HG02943 (cell line): ENCODE results near the gene BRD2.
"Not testable (repeated sequence)": the region's sequence is repeated elsewhere in the genome, so short reads cannot be mapped to it uniquely, and the experiment has no call there.

Experiments used
- ATAC-seq: cut with Tn5 transposase; IDR thresholded peaks from one replicate; pipeline ENCODE4 v1.9.1; 2021; ENCODE audit warnings: mild to moderate bottlenecking, low read depth, moderate library complexity; ENCODE audit not compliant: unreplicated experiment

The BRD2 gene

DNA sequence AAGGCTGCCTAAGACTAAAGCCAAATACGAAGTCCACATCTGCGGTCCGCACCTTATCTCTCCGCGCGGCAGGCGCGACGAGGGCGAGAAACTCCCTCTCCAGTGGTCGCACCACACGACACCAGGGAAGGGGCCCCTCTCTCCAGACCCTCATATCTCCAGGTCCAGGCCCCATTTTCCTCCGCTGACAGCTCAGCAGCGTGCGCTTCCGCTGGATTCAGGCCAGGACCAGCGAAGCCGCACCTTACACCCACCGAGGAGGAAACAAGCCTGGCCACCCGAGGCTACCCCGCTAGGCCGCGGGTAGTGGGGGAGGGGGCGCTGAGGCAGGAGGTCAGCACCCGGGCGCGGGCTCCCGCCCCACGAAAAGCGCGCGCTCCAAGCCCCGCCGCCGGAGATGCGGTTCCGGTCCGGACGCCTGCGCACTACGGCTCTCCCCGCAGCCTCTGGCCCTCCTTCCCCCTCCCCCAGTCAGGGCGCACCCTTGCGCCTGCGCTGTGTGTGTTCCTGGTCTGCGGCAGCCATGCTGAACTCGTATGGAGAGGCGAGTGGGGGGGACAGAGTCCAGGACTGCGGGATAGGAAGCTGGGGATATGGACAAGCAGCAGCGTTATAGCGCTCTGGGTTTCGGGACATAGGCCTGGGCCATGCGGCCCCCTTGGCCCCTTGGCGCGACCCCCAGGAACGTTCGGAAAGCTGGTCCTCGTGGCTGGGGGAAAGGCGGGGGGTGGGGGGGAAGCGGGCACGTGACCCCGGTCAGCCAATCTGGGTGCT is at the start of gene BRD2:
Gene BRD2, plus strand, starts transcription at position 502 of the 774 bp plus-strand sequence. CDS start 4,305 bp downstream, outside the sequence.
- ATAC-seq, result peak; percentile 23

GRCh38 chr6:32920715-32921114 is 47.7 kb upstream of the BRD2 start:
- ATAC-seq, result no peak

DNA sequence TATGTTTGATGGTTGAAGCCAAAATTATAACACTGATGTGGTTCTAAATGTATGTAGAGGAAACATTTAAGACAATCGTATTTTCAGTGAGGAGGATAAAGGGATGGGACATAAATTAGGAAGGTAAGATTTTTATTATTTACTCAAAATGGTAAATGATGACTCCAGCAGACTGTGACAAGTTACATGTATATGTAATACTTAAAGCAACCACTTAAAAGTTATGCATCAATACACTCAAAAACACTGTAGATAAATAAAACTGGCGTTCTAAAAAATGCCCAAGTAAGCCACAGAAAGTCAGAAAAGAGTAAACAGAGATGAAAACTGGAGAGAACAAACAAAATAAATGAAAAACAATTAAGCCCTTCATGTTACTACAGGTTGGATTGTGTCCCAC is 46.3 kb upstream of the BRD2 start:
- ATAC-seq, result no peak

DNA sequence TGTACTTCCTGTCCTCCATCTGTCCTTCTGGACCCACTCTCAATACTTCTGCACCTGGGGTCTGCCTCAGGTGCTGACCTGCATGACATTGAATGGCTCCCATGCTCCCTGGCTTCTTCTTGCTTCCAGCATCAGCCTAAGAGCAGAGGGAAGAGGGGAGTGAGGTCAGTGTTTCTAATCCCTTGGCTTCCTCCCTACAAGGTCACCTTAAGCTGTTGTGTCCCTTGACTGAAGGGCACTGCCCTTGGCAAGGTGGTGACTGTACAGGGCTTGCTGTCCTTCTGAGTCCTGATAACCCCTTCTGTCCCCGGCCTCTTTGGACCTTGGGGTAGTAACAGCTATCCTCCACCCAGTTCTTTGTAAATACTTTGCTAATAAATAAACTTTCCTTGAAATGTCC is 37.2 kb upstream of the BRD2 start:
- no peak for ATAC-seq

GRCh38 chr6:32932132-32932868 is 36.1 kb upstream of the BRD2 start:
- no peak for ATAC-seq

DNA sequence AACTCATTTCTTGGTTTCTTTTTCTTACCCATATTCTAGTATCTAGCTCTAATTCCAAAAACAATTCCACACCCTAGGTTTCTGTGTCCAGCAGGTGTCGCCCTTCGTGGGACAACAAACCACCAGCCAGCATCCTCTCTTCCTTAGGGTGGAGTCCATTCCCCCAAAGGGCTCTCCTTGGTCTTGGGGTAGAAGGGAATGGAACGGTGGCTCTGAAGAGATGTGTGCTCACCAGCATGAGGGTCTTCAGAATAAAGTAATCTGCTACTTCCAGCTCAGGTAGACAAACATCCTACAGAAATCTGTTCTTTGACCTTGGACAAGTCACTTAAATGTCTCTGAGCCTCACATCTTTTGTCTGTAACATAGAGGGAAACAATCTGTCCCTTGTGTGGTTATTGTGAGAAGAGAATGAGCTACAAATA is 34.7 kb upstream of the BRD2 start:
- no peak for ATAC-seq

GRCh38 chr6:32935551-32936238 is 32.7 kb upstream of the BRD2 start:
- ATAC-seq, result no peak

- no peak for ATAC-seq
Observed at GRCh38 chr6:32936239-32937152, 31.9 kb upstream of the BRD2 start.

- no peak for ATAC-seq
Observed at GRCh38 chr6:32937230-32937633, 31.2 kb upstream of the BRD2 start.

DNA sequence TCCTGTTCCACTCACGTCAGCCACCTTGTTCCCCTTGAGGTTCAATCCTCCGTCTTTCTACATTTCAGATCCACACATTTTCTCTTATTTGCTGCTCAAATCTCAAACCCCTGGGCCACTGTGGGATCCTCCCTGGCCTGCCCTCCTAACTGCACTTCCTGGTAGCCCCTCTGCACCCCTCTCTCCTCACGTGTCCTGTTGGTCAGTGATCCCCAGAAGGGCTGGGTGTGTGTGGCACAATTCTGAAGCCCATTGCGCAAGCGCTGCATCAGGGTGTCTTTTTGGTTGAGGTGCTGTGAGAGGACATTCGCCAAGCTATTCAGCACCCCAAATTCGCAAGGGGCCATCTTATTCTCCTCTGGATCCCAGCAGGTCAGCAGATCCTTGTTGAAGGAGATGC is 29.9 kb upstream of the BRD2 start:
- ATAC-seq, result no peak

DNA sequence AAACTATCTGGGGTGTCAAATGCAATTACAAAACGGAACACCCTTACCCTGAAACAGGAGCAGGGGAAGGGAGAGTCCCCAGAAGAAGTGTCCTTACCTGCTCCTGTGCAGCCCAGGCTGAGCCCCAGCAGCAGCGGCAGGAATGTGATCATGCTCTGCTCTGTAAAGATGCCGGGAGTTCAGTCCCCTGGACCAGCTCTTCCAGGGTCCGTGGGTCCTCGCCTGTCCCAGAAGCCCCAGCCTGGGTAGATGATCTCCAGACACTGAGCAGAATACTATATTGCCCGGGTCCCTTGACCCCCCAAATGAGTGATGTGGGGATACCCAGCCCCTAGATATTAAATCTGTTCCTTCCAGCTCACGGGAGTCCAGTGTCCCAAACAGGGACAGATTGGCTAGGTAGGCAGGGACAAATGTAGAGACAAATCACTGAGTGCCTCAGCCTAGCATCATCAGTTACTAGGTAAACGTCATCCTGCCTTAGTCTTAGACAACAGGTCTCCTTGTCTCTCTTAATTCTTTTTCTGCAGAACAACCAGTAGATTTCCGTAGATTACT is 27.7 kb upstream of the BRD2 start, which contains the start of gene HLA-DMB:
Gene HLA-DMB, minus strand, starts transcription at position 373 of the 558 bp plus-strand sequence. Its CDS starts 221 bp downstream, at position 152.
- ATAC-seq, result peak; percentile 44

DNA sequence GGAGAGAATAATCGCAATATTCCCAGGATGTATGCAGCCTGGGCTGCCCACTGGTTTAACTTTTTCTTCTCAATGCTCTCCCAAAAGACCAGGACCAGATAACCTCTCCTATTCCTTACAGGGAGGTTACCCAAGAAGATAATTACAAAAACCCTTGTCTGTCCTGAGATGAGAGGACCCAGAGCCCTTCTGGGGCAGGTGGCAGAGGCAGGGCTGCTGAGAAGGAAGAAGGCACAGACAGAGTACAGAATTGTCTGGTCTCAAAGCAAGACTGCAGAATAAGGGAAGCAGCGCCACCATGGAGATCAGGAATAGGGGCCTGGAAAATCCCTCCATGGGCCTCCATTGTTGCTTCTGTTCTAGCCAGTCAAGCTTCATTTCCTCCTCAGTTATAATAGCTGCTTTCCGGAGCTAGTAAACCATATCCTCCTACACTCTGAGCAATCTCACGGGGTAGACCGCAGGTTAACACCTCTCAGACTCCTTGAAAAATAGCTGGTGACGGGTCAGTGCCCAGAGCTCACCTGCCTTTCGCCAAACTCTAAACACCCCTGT is 27.1 kb upstream of the BRD2 start:
- peak; percentile 51 for ATAC-seq

GRCh38 chr6:32942555-32943123 is 25.8 kb upstream of the BRD2 start:
- not testable (repeated sequence) for ATAC-seq

DNA sequence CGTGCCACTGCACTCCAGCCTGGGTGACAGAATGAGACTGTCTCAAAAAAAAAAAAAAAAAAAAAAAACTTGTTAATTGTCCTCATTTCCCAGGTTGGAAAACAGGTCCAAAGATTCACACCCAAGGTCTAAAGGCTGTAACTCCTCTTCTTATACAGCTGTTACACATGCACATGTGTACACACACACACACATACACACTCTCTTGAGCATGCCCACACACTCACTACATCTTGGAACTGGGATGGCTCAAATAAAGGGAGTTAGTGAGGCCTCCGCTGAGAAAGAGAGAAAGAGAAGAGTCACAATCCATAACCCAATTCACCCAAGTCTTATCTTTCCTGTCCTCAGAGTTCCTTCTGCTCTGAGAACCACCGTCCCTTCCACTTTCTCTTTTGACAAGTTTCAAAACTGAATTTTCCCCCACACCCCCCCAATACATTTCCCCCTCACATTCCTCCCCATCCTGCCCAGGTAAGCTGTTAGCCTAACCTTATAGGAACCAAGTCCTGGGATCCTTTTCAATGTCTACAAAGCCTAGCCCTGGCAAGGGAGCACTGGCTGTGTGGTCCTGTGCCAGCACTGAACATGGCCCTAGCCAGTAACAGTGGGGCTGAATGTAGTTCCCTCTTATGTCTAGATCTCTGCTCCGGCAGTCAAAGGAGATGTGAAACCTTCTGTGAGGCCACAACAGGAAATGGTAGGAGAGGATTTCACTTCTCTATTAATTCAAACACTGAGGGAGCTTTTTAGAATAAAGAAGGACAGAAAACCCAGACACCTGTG is 24.3 kb upstream of the BRD2 start:
- ATAC-seq, result no peak

DNA sequence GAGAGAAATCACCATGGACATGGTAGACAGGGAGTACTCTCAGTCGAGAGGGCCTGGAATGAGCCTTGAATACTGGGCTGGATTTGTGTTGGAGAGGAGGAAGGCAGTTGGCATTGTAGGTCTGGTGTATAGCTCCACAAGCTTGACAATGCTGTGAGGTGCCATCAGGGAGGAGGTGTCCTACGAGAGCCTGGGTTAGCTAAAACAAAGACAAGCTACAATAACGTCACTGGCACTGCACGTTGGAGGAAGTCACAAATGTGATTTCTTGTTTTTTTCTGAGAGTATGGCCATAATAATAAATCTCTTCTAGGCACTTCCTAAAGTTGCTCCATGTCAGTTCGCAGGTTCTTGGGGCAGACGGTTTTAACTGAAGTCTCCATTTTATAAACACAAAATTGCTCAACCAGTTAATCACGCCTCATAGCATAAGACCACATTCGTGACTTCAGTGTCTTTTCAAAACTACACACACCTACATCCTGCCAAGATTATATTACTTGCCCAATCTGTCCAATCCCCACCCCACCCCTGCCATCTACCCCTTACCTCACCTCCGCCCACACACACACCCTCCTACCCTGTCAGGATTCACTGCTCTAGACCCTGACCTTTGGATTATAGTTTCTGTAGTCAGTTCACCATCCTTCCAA is 23.2 kb upstream of the BRD2 start:
- no peak for ATAC-seq

DNA sequence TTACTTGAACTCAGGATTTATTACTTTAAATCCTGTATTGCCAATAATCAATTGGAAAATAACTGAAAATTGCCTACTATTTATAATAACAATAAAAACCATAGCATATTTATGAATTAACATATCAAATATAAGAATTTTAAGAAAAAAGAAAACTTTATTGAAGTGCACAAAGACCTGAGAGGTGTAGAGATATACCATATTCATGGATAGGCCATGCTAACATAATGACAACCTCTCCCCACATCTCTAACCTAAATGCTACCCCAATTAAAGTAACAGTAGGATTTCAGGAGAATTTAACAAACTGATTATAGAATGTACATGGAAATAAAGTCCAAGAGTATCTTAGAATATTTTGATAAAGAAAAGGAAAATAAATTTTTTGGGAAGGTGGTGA is 22.4 kb upstream of the BRD2 start:
- no peak for ATAC-seq

- no peak for ATAC-seq
Observed at GRCh38 chr6:32946893-32947292, 21.5 kb upstream of the BRD2 start.
